Gastroesophageal sphincter (tissue), 4 donors: Measurements from ENCODE around the gene KLHL21. TPM values are rescaled to one million over a fixed set of nuclear protein-coding genes. Genes with fewer than 3 reads are reported as not detected.
A peak's percentile ranks its signal among the peaks of the same experiment; 100 is the strongest.

Experiments used
- ATAC-seq: fragments of 150-250 bp; one replicate; pipeline ENCODE4 v1.9.1; 2016; ENCODE audit warnings: mild to moderate bottlenecking, moderate library complexity
- H3K27ac ChIP-seq, 4 donors: fragments of 200-600 bp; sonication (generic) in 3 of 4; 1 replicate in 3 of 4; 2 replicates in 1 of 4; pipeline ENCODE4 v1.5.1; 2016 to 2019
- H3K27me3 ChIP-seq: fragments of 200-600 bp; sonication (generic); one replicate; pipeline ENCODE4 v1.5.1; 2019
- H3K36me3 ChIP-seq, 2 donors: fragments of 200-600 bp; sonication (generic); one replicate each; pipeline ENCODE4 v1.5.1; 2019; ENCODE audit warnings: control low read depth in 1 of 2
- H3K4me1 ChIP-seq, 3 donors: fragments of 200-600 bp; sonication (generic); 1 replicate in 2 of 3; 2 replicates in 1 of 3; pipeline ENCODE4 v1.5.1; 2016 to 2019; ENCODE audit warnings: control low read depth in 2 of 3
- H3K4me3 ChIP-seq, 2 donors: fragments of 200-600 bp; sonication (generic); one replicate each; pipeline ENCODE4 v1.5.1; 2019; ENCODE audit warnings: mild to moderate bottlenecking in 1 of 2, moderate library complexity in 1 of 2
- H3K9me3 ChIP-seq, 3 donors: fragments of 200-600 bp; sonication (generic); one replicate each; pipeline ENCODE4 v1.5.1; 2017 to 2019; ENCODE audit warnings: control low read depth in 2 of 3
- EP300 ChIP-seq: sonication (generic); formaldehyde crosslinking; IDR thresholded peaks from one replicate; pipeline ENCODE4 v1.6.1; 2017; ENCODE audit warnings: antibody characterized with exemption, mild to moderate bottlenecking
- POLR2A ChIP-seq, 2 donors: fragments of 450-650 bp; IDR thresholded peaks; one replicate each; pipeline ENCODE4 v1.6.1; 2017; ENCODE audit warnings: antibody characterized with exemption in 2 of 2, mild to moderate bottlenecking in 2 of 2, moderate library complexity in 1 of 2
- POLR2AphosphoS5 ChIP-seq: sonication (generic); formaldehyde crosslinking; IDR thresholded peaks from one replicate; pipeline ENCODE4 v1.6.1; 2017; ENCODE audit warnings: antibody characterized with exemption
- WGBS, 2 donors: methylation state at CpG; one replicate each; pipeline ENCODE4 v1.1.5; 2018; ENCODE audit warnings: low coverage in 1 of 2; 5-methylcytosine and 5-hydroxymethylcytosine counted together
- total RNA-seq, 4 donors: library from RNA; depleted of rRNA; stranded (reverse); fragments of >200 nt; gene quantifications; one replicate each; pipeline ENCODE4 v1.1.0, GENCODE V29; 2016
- TF ChIP-seq, protein P1 (sequence below), 4 experiments: fragments of 200-600 bp in 2 of 4; fragments of 450-650 bp in 2 of 4; sonication (generic) in 1 of 4; IDR thresholded peaks; one replicate each; pipeline ENCODE4 v1.5.1; 2017 to 2019; ENCODE audit warnings: antibody characterized with exemption in 4 of 4, mild to moderate bottlenecking in 2 of 4, moderate library complexity in 2 of 4

Gene KLHL21
- total RNA-seq, 4 donors from 2014 or later, result 83.6 to 131 (median 101) TPM

DNA sequence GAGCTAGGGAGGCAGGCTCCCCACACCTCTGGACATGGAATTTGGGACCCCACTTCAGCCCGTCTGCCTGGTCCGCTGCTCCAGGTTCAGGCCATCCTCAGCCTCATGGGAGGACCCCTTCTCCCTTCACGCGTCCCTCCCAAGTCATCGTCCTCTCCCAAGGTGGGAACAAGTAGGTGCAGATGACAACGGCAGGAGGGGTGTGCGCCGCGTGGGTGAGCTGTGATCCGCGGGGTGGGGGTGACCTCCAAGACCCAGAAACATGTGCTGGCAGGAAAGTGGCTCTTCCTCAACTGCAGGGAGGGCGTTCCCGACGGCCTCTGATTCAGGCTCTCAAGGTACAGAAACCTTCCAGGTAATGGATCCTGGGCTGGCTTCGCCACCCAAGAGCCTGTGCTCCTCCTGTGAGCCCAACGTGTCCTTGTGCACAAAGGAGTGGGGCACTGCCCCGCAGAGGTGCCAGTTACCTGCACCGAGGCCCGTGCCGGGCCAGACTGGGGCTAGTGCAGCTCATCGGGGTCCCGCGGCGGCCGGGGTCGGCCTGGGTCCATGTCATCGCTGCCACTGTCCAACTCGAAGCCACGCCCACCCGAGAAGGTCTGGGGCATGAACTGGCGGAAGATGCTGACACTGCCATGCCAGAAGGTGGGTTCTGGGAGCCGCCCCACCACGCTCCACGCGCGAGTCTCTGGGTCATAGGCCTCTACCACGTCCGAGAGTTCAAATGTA, 9.6 kb downstream of the KLHL21 start:
- no CpG with 5 or more reads among the region's 38 CpGs for whole genome bisulfite sequencing, 2 donors
- H3K4me1 ChIP-seq, result peaks cover 0 to 98% (median 24%) of the 10 kb centered on the region in 3 donors
- TF ChIP-seq POLR2A (IDR thresholded peaks at IDR 0.05), result no peak
- TF ChIP-seq, protein P1, sequence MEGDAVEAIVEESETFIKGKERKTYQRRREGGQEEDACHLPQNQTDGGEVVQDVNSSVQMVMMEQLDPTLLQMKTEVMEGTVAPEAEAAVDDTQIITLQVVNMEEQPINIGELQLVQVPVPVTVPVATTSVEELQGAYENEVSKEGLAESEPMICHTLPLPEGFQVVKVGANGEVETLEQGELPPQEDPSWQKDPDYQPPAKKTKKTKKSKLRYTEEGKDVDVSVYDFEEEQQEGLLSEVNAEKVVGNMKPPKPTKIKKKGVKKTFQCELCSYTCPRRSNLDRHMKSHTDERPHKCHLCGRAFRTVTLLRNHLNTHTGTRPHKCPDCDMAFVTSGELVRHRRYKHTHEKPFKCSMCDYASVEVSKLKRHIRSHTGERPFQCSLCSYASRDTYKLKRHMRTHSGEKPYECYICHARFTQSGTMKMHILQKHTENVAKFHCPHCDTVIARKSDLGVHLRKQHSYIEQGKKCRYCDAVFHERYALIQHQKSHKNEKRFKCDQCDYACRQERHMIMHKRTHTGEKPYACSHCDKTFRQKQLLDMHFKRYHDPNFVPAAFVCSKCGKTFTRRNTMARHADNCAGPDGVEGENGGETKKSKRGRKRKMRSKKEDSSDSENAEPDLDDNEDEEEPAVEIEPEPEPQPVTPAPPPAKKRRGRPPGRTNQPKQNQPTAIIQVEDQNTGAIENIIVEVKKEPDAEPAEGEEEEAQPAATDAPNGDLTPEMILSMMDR (IDR thresholded peaks at IDR 0.05), result no peak
- TF ChIP-seq POLR2AphosphoS5, result no peak
- no peak for TF ChIP-seq EP300
- peak overlapping the region in 2 of 4 donors; percentile 31 to 55 for H3K27ac ChIP-seq
- H3K27me3 ChIP-seq, result no peaks in the 10 kb centered on the region
- H3K36me3 ChIP-seq, result peaks cover 0 to 100% of the 10 kb centered on the region in 2 donors
- no peak for ATAC-seq
- no peaks in the 10 kb centered on the region for H3K9me3 ChIP-seq
- H3K4me3 ChIP-seq, result no peak overlapping the region

DNA sequence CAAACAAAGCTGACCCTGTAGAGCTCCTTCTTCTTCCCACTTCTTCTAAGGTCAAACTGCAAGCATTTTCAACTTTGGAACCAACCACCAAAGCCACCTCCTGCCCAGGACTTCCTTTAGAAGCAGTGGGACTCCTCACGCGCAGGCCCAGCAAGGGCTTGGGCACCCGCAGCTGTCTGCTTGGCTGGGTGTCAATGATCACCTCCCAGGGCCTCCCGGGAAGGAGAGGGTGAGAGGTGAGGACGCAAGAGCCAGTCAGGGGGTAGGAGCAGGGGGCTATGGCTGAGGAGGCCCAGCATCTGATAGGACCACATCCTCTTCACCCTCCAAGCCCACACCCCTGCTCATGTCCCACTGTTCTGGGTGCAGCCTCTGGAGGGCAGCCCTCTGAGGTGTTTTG, 10.2 kb downstream of the KLHL21 start:
- no peak for ATAC-seq
- peaks cover 0 to 98% (median 23%) of the 10 kb centered on the region in 3 donors for H3K4me1 ChIP-seq
- WGBS, 2 donors, result 60% methylated on average over 3 of the region's 5 CpGs; no CpG with 5 or more reads in 1 of the 2 donors
- H3K36me3 ChIP-seq, result peaks cover 0 to 100% of the 10 kb centered on the region in 2 donors
- H3K4me3 ChIP-seq, result no peak overlapping the region
- H3K27me3 ChIP-seq, result no peaks in the 10 kb centered on the region
- H3K27ac ChIP-seq, result peak overlapping the region in 2 of 4 donors; percentile 31 to 55
- no peak for TF ChIP-seq POLR2AphosphoS5
- H3K9me3 ChIP-seq, result no peaks in the 10 kb centered on the region

DNA sequence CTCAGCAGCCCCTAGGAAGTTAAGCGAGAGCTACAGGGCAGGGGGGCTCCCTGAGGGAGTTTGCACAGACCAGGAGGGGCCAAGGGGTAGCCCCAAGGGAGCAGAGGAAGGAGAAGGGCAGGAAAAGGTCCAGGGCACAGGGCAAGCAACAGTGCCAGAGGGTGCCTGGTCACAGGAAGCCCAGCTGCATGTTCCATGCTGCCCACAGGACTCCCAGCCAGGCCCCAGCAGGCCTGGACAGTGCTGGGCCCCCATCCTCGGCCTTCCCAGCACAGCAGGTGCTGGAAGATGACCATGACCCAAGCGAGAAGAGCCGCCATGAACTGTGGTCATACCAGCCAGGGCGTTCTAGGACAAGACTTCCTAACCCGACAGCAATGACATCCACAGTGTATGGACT, 11.0 kb downstream of the KLHL21 start:
- peak overlapping the region in 3 of 4 donors; percentile 6 to 55 (median 15) for H3K27ac ChIP-seq
- no CpG with 5 or more reads among the region's 6 CpGs for WGBS, 2 donors
- H3K36me3 ChIP-seq, result peaks cover 0 to 99% of the 10 kb centered on the region in 2 donors
- no peak for TF ChIP-seq POLR2A (IDR thresholded peaks at IDR 0.05)
- TF ChIP-seq POLR2AphosphoS5, result no peak
- no peak for TF ChIP-seq EP300
- TF ChIP-seq, protein P1 (IDR thresholded peaks at IDR 0.05), result no peak
- H3K4me3 ChIP-seq, result no peak overlapping the region
- no peaks in the 10 kb centered on the region for H3K27me3 ChIP-seq
- H3K4me1 ChIP-seq, result peaks cover 0 to 98% (median 22%) of the 10 kb centered on the region in 3 donors
- ATAC-seq, result no peak
- no peaks in the 10 kb centered on the region for H3K9me3 ChIP-seq

DNA sequence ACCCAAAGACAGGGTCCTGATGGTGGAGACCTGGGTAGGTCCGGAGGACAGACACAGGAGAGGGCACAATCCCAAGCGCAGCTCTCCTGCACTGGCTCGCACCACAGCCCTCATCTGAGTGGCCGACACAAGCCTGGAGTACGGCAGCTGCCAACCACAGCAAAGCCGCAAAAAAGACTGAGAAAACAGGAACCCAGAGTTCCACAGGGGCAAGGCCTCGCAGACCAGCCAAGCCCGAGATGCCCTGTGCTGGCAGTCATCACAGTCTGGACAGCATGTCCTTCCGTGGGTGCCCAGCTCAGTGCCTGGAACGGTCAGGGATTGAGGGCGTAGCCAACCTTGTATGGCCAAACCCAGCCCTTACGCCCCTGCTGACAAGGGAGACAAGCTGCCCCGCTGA, 11.4 kb downstream of the KLHL21 start:
- H3K36me3 ChIP-seq, result peaks cover 0 to 95% of the 10 kb centered on the region in 2 donors
- peak overlapping the region in 2 of 4 donors; percentile 6 to 55 for H3K27ac ChIP-seq
- H3K9me3 ChIP-seq, result no peaks in the 10 kb centered on the region
- WGBS, 2 donors, result no CpG with 5 or more reads among the region's 13 CpGs
- H3K4me3 ChIP-seq, result no peak overlapping the region
- peaks cover 0 to 98% (median 21%) of the 10 kb centered on the region in 3 donors for H3K4me1 ChIP-seq
- TF ChIP-seq POLR2A (IDR thresholded peaks at IDR 0.05), result no peak
- TF ChIP-seq EP300, result no peak
- no peak for TF ChIP-seq POLR2AphosphoS5
- no peaks in the 10 kb centered on the region for H3K27me3 ChIP-seq
- ATAC-seq, result no peak

DNA sequence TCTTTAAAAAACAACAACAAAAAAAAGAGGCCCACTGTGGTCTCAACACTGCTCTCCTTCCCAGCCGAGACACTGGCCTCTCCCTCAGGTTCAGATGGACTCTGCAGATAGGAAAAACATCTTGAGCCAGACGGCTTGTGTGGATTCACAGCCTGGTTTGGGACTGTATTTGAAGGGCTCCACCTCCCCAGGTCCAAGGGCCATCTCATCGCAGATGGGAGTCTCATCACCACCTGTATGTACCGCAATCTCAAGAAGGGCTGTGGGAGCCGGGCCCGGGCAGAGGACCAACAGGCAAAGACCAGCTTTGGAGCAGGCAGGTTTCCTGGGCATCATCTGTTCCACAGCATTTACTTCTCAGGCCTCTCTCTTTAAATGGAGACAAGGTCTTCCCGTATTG, 12.6 kb downstream of the KLHL21 start:
- H3K36me3 ChIP-seq, result peaks cover 0 to 83% of the 10 kb centered on the region in 2 donors
- TF ChIP-seq, protein P1 (IDR thresholded peaks at IDR 0.05), result no peak
- TF ChIP-seq EP300 (no peak), POLR2A (IDR thresholded peaks at IDR 0.05) (no peak), POLR2AphosphoS5 (no peak)
- peak overlapping the region in 1 of 4 donors; percentile 59 for H3K27ac ChIP-seq
- 50 to 73% methylated on average over 1 to 4 of the region's 7 CpGs for WGBS, 2 donors
- no peak for ATAC-seq
- H3K27me3 ChIP-seq, result no peaks in the 10 kb centered on the region
- H3K9me3 ChIP-seq, result no peaks in the 10 kb centered on the region
- H3K4me1 ChIP-seq, result peaks cover 0 to 90% (median 14%) of the 10 kb centered on the region in 3 donors
- H3K4me3 ChIP-seq, result no peak overlapping the region
